ENCODE measurements around the gene ZNF674.

ZNF674 gene

GRCh38 chrX:46545111-46546005 is at the start of gene ZNF674:
TSS of gene ZNF674 (minus strand) at chrX:46545421. CDS start at chrX:46542087, 3,334 bp downstream.
- peak; percentile 92 for DNase-seq (ENCODE audit: low spot score)

- DNase-seq (ENCODE audit: low spot score), result no peak
Measured at GRCh38 chrX:46589977-46590723, 44.9 kb upstream of the ZNF674 start.

GRCh38 chrX:46588263-46588662 is 43.0 kb upstream of the ZNF674 start:
- DNase-seq (ENCODE audit: low spot score), result no peak

GRCh38 chrX:46587753-46588171 is 42.5 kb upstream of the ZNF674 start:
- DNase-seq (ENCODE audit: low spot score), result no peak

GRCh38 chrX:46587158-46587557 is 41.9 kb upstream of the ZNF674 start:
- DNase-seq (ENCODE audit: low spot score), result no peak

- no peak for DNase-seq (ENCODE audit: low spot score)
Measured at GRCh38 chrX:46584736-46585135, 39.5 kb upstream of the ZNF674 start.

GRCh38 chrX:46582966-46583365 is 37.7 kb upstream of the ZNF674 start:
- DNase-seq (ENCODE audit: low spot score), result no peak

GRCh38 chrX:46582325-46582724 is 37.1 kb upstream of the ZNF674 start:
- DNase-seq (ENCODE audit: low spot score), result no peak

GRCh38 chrX:46580613-46581012 is 35.4 kb upstream of the ZNF674 start:
- DNase-seq (ENCODE audit: low spot score), result no peak

- no peak for DNase-seq (ENCODE audit: low spot score)
Measured at GRCh38 chrX:46579250-46579649, 34.0 kb upstream of the ZNF674 start.

- no peak for DNase-seq (ENCODE audit: low spot score)
Measured at GRCh38 chrX:46577221-46578005, 32.2 kb upstream of the ZNF674 start.

GRCh38 chrX:46576458-46576857 is 31.2 kb upstream of the ZNF674 start:
- no peak for DNase-seq (ENCODE audit: low spot score)

- no peak for DNase-seq (ENCODE audit: low spot score)
Measured at GRCh38 chrX:46575991-46576392, 30.8 kb upstream of the ZNF674 start.

- no peak for DNase-seq (ENCODE audit: low spot score)
Measured at GRCh38 chrX:46575586-46575985, 30.4 kb upstream of the ZNF674 start.

GRCh38 chrX:46574774-46575381 is 29.7 kb upstream of the ZNF674 start:
- DNase-seq (ENCODE audit: low spot score), result peak; percentile 51

GRCh38 chrX:46573892-46574773 is 28.9 kb upstream of the ZNF674 start:
- peak; percentile 65 for DNase-seq (ENCODE audit: low spot score)

GRCh38 chrX:46573331-46573891 is 28.2 kb upstream of the ZNF674 start, which contains the start of gene CHST7:
TSS of gene CHST7 (plus strand) at chrX:46573765. CDS start at chrX:46573932, 167 bp downstream.
- peak; percentile 77 for DNase-seq (ENCODE audit: low spot score)

GRCh38 chrX:46572340-46572936 is 27.2 kb upstream of the ZNF674 start:
- no peak for DNase-seq (ENCODE audit: low spot score)

- DNase-seq (ENCODE audit: low spot score), result no peak
Measured at GRCh38 chrX:46571423-46572339, 26.5 kb upstream of the ZNF674 start.
